Osteoblast (primary cell): ENCODE measurements around the gene HOXD12. TPM values are rescaled to one million over a fixed set of nuclear protein-coding genes. Genes with fewer than 3 reads are reported as not detected.

Experiments used
- DNase-seq: peaks from one replicate; pipeline ENCODE4 v3.0.0; 2011; ENCODE audit warnings: low spot score, mixed read lengths; ENCODE audit not compliant: insufficient read length; ENCODE audit errors: missing footprints
- H2AFZ ChIP-seq: 2 replicates; pipeline ENCODE4 v1.6.0; 2011; ENCODE audit warnings: mild to moderate bottlenecking, low read length
- H3K27ac ChIP-seq: 2 replicates; pipeline ENCODE4 v1.5.1; 2011; ENCODE audit warnings: mild to moderate bottlenecking, low read depth, low read length, moderate library complexity
- H3K27me3 ChIP-seq: 2 replicates; pipeline ENCODE4 v1.6.0; 2012; ENCODE audit warnings: mild to moderate bottlenecking, control low read depth, inconsistent platforms, low read length, moderate library complexity; ENCODE audit not compliant: insufficient read depth
- H3K36me3 ChIP-seq: 2 replicates; pipeline ENCODE4 v1.5.1; 2011; ENCODE audit warnings: mild to moderate bottlenecking, low read length, control low read depth, moderate library complexity; ENCODE audit not compliant: insufficient read depth
- H3K4me1 ChIP-seq: 2 replicates; pipeline ENCODE4 v1.5.1; 2011; ENCODE audit warnings: mild to moderate bottlenecking, low read length, control low read depth, moderate library complexity; ENCODE audit not compliant: insufficient read depth
- H3K4me2 ChIP-seq: 2 replicates; pipeline ENCODE4 v1.6.0; 2011; ENCODE audit warnings: mild to moderate bottlenecking, low read length; ENCODE audit not compliant: insufficient read depth
- H3K4me3 ChIP-seq: fragments of 200-600 bp; sonication (generic); 3 replicates; pipeline ENCODE4 v1.5.1; 2012; ENCODE audit warnings: mild to moderate bottlenecking, low read length, inconsistent platforms; ENCODE audit not compliant: insufficient read depth
- H3K79me2 ChIP-seq: 2 replicates; pipeline ENCODE4 v1.6.0; 2012; ENCODE audit warnings: mild to moderate bottlenecking, low read length, control low read depth, inconsistent platforms; ENCODE audit not compliant: insufficient read depth
- H3K9me3 ChIP-seq: 2 replicates; pipeline ENCODE4 v1.5.1; 2011; ENCODE audit warnings: low read depth, low read length, control low read depth
- H4K20me1 ChIP-seq: 2 replicates; pipeline ENCODE4 v1.6.0; 2012; ENCODE audit warnings: mild to moderate bottlenecking, low read length, control low read depth; ENCODE audit not compliant: insufficient read depth
- total RNA-seq: library from RNA; depleted of rRNA; stranded (reverse); fragments of >200 nt; gene quantifications from 2 replicates; pipeline ENCODE4 v1.2.3, GENCODE V29; 2012
- TF ChIP-seq, protein P1 (sequence below): IDR thresholded peaks from 2 replicates; pipeline ENCODE4 v1.5.1; 2011; ENCODE audit warnings: mild to moderate bottlenecking, low read depth, low read length, moderate library complexity; ENCODE audit errors: extremely low read depth

HOXD12 gene
- total RNA-seq, 1 donor, result not detected

DNA sequence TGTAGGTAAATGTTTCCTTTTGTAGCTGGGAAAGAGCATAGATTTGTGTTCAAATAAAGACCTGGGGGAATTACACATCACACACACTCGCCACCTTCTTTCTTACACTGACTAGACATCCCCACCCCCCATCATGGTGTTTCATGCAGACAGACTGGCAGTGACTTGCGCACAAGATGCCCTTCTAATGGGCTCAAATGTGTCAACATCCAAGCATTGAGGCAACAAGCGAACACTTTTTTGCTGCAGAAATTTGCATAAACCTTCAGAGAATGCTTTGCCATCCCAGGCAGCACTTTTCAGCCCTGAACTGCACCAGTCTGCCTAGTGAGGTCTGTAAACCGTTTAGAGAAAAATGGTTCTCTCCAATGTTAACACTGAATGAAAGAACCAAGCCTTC is 34.4 kb downstream of the HOXD12 start:
- TF ChIP-seq, protein P1, sequence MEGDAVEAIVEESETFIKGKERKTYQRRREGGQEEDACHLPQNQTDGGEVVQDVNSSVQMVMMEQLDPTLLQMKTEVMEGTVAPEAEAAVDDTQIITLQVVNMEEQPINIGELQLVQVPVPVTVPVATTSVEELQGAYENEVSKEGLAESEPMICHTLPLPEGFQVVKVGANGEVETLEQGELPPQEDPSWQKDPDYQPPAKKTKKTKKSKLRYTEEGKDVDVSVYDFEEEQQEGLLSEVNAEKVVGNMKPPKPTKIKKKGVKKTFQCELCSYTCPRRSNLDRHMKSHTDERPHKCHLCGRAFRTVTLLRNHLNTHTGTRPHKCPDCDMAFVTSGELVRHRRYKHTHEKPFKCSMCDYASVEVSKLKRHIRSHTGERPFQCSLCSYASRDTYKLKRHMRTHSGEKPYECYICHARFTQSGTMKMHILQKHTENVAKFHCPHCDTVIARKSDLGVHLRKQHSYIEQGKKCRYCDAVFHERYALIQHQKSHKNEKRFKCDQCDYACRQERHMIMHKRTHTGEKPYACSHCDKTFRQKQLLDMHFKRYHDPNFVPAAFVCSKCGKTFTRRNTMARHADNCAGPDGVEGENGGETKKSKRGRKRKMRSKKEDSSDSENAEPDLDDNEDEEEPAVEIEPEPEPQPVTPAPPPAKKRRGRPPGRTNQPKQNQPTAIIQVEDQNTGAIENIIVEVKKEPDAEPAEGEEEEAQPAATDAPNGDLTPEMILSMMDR, result no peak
- no peak overlapping the region for H3K27ac ChIP-seq
- DNase-seq, result no peak
- H3K4me3 ChIP-seq, result no peak overlapping the region
- no peaks in the 10 kb centered on the region for H3K27me3 ChIP-seq
- no peak overlapping the region for H3K4me2 ChIP-seq
- no peaks in the 10 kb centered on the region for H4K20me1 ChIP-seq
- H3K79me2 ChIP-seq, result peaks cover 30% of the 10 kb centered on the region
- H3K36me3 ChIP-seq, result peaks cover 5% of the 10 kb centered on the region
- H3K9me3 ChIP-seq, result no peaks in the 10 kb centered on the region
- peaks cover 27% of the 10 kb centered on the region for H3K4me1 ChIP-seq
- no peak overlapping the region for H2AFZ ChIP-seq

DNA sequence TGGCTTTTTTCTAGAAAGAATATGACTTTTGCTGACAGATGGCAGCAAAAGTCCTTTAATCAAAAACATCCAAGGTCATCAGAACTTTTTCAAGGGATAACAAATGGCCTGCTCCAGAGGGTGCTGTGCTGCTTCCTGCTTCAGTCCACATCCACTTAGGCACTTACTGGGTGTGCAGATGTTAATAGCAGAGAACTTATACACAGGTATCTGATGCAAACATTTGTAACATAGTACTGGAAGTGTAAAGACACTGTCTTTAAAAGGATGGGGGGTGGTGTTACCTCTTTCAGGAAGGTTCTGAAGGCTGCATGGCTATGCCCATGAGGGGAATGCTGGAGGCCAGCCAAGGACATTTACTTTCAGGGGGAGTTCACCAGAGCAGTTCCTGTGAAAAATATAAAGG is 35.4 kb downstream of the HOXD12 start:
- peak overlapping the region; percentile 89 for H3K27ac ChIP-seq
- H3K4me3 ChIP-seq, result no peak overlapping the region
- H2AFZ ChIP-seq, result no peak overlapping the region
- no peaks in the 10 kb centered on the region for H3K9me3 ChIP-seq
- TF ChIP-seq, protein P1, result no peak
- H3K27me3 ChIP-seq, result no peaks in the 10 kb centered on the region
- H3K79me2 ChIP-seq, result peaks cover 36% of the 10 kb centered on the region
- H4K20me1 ChIP-seq, result no peaks in the 10 kb centered on the region
- peaks cover 29% of the 10 kb centered on the region for H3K4me1 ChIP-seq
- DNase-seq, result peak; percentile 88
- peaks cover 5% of the 10 kb centered on the region for H3K36me3 ChIP-seq
- H3K4me2 ChIP-seq, result peak overlapping the region; percentile 88

DNA sequence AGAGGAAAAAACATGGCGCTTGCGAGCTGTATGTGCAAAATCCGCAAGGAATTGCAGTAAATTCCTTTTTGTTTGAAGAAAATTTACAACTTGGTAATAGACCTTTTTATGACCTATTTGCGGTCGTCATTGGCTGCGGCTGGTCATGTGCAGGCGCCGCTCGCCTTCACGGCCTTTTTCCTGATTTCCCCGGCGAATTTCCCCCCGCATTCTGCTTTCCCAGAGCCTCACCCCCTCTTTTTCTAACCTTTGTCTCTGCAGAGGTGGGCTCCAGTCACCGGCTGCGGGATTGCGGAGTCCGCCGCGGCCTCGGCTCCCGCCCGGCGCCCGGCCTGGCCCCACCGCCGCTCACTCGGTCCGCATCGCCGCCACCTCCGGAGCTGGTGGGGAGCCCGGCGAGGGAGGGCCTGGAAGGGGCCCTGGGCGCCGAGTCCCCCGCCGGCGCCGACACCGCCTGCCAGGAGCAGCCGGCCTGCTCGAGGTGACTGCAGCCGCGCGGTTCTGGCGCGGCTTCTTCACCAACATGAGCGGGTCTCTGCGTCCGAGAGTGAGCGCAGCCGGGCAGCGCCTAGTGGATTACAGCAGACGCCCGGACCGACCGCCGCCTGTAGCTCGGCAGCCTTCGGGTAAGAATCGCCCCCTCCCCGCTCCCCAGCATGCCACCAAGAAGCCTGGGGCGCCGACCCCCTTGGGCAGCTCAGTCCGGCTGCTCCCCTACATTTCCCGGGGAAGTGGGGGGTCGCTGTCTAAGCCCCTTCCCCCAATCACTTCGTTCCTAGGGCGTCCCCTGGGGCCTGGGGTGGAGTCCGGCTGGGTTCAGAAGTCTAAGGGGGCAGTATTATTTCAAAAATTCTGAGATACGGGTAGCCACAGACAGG is 37.0 kb downstream of the HOXD12 start:
- H3K27me3 ChIP-seq, result no peaks in the 10 kb centered on the region
- peaks cover 4% of the 10 kb centered on the region for H4K20me1 ChIP-seq
- H3K79me2 ChIP-seq, result peaks cover 43% of the 10 kb centered on the region
- peak; percentile 96 for DNase-seq
- TF ChIP-seq, protein P1, result no peak
- no peaks in the 10 kb centered on the region for H3K9me3 ChIP-seq
- H3K27ac ChIP-seq, result peak overlapping the region; percentile 89
- H3K36me3 ChIP-seq, result peaks cover 5% of the 10 kb centered on the region
- peaks cover 24% of the 10 kb centered on the region for H3K4me1 ChIP-seq
- H3K4me3 ChIP-seq, result peak overlapping the region; percentile 86
- peak overlapping the region; percentile 88 for H3K4me2 ChIP-seq
- peak overlapping the region; percentile 63 for H2AFZ ChIP-seq

DNA sequence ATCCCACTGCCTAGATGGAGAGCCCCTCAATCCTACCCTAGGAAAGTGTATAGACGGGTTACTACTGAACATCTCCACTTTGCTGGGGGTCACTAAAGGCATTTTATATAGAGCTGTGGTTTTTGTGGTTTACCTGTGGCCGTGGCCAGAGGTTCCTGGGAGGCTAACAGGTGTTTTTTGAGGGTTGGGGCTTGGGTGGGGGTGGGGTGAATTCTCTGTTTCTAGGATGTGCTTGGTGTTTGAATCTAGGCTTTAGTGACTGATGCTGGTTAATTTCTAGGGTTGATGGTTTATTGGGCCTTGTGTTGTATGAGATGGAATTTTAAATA is 37.6 kb downstream of the HOXD12 start:
- H3K36me3 ChIP-seq, result peaks cover 3% of the 10 kb centered on the region
- peak overlapping the region; percentile 88 for H3K4me2 ChIP-seq
- H3K27me3 ChIP-seq, result no peaks in the 10 kb centered on the region
- peak overlapping the region; percentile 89 for H3K27ac ChIP-seq
- peaks cover 4% of the 10 kb centered on the region for H4K20me1 ChIP-seq
- no peaks in the 10 kb centered on the region for H3K9me3 ChIP-seq
- H3K79me2 ChIP-seq, result peaks cover 49% of the 10 kb centered on the region
- TF ChIP-seq, protein P1, result no peak
- peak; percentile 66 for DNase-seq
- peak overlapping the region; percentile 63 for H2AFZ ChIP-seq
- H3K4me1 ChIP-seq, result peaks cover 24% of the 10 kb centered on the region
- H3K4me3 ChIP-seq, result peak overlapping the region; percentile 86
